Kasumi-1 (cell line): ENCODE measurements around the gene UHRF2.
"Not testable (repeated sequence)": the region's sequence is repeated elsewhere in the genome, so short reads cannot be mapped to it uniquely, and the experiment has no call there.

Experiments
- DNase-seq, 2 experiments: peaks; one replicate each; lab custom pipeline; 2025; lab: John Stamatoyannopoulos, UW

Gene UHRF2

DNA sequence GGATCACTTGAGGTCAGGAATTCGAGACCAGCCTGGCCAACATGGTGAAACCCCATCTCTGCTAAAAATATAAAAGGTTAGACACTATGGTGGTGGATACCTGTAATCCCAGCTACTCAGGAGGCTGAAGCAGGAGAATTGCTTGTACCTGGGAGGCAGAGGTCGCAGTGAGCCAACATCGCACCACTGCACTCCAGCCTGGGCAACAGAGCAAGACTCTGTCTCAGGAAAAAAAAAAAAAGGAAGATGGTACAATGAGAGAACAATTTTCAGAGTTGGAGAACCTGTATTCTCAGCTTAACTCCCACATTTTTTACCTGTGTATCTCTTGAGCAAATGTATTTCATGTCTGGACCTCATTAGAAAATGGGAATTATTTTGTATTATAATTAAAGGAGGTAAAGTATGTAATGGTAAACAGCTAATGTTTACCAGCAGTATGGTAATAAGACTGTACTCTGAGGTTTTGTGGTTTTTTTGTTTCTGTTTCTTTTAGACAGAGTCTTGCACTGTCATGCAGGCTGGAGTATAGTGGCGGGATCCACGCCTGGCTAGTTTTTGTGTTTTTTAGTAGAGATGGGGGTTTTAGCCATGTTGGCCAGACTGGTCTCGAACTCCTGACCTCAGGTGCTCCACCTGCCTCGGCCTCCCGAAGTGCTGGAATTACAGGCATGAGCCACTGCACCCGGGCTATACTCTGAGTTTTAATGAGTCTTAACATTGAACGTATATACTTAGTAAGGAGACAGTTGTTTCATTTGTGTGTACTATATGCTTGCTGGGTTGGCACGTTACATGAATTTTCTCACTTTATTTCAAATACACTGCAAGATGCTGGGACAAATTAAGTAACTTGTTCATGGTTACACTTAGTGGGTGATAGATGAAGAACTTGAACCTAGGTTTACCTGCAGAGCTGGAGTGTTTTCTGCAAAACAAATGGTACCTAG, 16.2 kb downstream of the UHRF2 start:
- no peak for DNase-seq

DNA sequence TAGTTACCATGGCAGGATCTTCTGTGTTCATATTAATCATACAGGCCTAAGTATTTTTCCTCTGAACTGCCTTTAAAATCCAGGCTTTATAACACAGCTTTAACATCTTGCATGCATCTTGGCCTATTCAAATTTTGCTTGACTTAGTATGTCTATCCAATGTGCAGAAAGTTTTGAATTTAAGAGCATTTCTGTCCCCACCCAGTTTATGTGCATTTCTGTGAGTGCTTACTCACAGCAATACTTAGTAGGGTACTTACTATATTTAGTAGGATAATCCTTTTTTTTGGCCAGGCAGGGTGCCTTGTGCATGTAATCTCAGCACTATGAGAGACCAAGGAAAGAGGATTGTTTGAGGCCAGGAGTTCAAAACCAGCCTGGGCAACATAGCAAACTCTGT, 18.0 kb downstream of the UHRF2 start:
- no peak for DNase-seq

DNA sequence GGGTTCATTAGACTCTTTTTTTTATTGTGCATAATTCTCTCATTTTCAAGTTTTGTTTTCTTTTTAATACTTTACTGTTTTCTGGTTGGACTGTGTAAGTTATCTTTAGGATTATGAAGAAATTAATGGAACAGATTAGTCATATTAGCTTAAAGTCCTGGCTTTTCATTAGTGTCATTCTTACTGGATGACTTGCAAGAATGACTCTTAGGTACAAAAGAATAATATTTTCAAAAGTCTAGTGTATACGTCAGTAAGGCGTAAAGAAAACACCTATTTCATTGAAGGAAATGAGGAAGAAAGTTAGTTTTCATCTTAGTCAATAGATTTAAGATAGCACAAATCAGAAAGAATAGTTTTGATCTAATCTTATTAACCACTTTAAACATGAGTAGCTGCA, 20.4 kb downstream of the UHRF2 start:
- DNase-seq = no peak

DNA sequence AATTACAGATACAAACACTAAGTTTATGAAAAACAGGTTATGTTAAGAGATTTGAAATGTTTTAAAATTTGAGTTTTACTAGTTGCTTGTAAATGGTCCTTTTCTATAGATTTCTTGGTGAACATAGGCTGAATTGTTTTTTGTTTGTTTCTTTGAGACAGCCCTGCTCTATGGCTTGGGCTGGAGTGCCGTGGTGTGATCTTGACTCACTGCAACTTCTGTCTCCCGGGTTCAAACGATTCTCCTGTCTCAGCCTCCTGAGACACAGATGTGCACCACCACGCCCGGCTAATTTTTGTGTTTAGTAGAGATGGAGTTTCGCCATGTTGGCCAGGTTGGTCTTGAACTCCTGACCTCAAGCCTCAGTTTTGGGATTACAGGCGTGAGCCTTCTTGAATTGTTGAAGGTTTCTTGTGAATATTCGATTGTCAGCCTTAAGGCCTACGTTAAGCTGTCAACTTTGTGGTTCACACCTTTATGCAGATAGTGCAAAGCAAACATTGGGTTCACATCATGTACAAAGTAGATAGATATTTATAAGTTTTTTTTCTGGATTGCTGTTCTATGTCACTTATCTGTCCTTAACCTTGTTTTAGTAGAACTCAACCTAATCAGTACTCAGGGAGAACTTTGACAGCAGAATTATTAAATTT, 26.2 kb downstream of the UHRF2 start:
- no peak for DNase-seq

DNA sequence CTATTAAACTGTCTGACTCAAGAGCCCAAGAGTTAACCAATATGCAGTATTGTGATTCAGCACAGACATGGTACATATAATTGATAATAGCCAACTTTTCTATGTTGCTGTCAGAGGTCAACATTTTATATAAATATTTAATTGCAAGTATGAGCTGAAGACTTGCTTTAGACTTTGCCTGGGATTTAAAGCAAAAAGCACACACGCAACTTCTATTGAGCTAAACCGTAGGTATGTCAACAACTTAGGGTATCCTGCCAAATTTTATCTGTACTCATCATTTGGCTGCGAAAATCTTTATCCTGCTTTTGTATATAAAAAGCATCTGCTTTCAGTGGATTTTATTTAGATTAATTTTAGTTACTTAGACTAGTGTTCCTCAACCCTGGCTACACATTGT, 27.4 kb downstream of the UHRF2 start:
- DNase-seq = no peak

DNA sequence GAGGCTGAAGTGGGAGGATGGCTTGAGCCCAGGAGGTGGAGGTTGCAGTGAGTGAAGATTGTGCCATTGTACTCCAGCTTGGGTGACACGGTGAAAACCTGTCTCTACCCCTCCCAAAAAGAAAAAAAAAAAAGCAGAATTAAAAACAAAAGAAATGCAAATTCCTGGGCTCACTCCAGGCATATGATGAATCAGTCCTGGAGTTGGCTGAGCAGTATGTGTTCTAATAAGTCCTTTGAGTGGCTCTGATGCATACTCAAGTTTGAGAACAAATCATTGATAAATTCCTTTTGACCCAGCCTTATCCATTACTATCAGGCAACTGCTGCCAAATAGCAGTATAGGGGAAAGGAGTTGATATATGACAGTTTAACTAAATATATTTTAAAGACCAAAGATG, 28.3 kb downstream of the UHRF2 start:
- DNase-seq = no peak

DNA sequence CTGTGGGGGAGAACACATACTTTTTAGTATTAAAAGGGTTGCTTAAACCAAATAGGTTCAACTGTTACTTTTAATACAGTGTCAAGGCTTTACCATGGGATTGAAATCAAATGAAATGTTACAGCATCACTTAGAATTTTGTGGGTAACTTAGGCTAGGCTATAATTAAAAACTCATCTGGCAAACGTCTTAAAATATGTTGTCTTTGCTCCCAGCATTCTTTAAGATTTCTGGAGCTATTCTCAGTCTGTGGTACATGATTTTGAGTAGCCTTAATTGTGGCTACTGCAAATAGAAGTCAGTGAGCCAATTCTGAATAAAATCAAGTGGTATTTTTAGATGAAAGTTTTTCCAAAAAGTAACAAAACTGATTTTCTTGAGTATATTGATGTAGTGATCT, 30.7 kb downstream of the UHRF2 start:
- DNase-seq = no peak

DNA sequence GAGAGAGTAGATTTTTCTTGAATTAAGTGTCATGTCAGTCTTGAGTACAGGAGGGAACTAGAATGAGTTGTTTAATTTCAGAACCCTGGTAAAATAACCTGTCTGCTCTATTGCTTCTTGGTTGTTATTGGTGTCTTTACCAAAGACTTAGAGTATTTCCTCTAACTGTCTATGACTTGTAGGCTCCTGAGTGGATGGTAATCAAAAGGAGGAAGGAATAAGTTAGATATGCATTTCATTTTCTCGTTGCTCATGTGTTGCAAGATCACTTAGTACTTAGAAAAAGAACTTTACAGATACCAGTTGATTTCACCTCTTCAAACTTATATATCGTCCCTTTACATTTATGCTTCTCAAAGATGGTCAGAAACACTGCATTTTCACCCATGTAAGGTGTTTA, 31.1 kb downstream of the UHRF2 start:
- peak; percentile 21 to 23 for DNase-seq

DNA sequence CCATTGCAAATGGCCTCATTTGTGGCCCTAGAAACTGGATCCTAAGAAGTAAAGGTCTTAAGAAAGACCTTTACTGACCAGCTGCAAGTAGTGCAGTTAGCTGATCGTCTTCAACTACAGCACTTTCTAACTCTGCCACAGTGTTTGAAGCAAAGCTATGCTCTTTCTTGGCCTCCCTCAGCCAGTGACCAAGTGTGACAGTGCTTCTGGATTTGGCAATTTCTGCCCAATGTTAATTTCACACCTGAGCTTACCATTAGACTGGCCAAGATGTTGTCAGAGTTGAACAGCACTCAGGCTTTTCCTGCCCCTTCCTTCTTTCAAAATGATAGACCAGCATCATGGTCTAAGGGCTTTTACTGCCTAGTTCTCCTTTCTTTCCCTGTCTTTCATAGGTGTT, 36.1 kb downstream of the UHRF2 start:
- DNase-seq = no peak

DNA sequence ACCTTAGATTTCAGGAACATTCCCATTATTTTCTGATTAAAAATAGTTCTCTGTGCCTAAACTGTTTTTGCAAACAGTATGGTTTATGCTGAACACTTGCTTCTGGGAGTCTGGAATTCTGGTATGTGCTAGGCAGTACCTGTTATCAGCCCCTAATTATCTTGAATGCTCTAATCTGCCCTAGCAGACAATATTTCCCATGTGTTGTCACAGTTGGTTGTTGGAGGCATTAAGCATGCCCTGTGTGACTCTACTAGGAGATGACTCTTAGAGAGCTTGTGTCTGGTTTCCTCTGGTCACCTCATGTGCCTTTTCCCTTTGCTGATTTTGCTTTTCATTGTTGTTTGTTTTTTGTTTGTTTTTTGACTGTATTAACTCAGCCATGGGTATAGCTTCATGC, 36.6 kb downstream of the UHRF2 start:
- DNase-seq = no peak

DNA sequence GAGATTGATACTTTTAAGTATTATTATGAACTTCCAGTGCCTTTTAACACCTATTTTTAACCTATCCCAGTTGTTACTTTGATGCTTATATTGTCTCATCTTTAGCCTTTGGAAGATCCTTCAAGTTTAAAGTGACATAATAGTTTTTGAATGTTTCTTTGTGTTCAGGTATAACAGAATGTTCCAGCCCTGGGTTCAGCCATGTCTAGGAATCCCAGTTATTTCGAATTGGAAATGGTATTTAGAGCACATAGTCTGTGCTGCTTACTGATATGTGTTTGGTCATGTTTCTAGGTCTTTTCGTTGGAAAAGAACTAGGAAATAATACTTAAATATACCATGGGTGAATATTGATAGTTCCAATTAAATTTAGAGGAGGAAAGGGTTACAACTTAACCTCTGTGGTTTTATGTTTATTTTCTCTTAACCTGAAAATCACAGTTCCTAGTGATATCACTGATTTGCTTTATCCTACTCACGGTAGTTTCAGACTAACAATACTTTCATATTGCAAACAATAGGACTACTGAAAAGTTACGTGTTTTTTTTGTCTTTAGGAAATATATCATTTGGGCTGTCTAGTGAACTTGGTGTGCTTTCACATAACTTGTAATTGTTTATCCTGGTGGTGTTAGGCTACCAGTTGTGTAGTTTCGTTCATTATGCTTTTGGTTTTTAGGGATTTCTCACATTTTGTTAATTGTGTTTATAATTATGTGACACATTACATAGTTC, 37.8 kb downstream of the UHRF2 start:
- no peak for DNase-seq

DNA sequence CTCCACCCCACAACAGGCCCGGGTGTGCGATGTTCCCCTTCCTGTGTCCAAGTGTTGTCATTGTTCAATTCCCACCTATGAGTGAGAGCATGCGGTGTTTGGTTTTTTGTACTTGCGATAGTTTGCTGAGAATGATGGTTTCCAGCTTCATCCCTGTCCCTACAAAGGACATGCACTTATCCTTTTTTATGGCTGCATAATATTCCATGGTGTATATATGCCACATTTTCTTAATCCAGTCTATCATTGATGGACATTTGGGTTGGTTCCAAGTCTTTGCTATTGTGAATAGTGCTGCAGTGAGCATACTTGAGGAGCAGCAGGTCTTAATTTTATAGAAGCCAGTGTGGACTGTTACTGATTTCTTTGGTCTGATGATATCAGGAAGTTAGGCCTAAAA, 42.3 kb downstream of the UHRF2 start:
- DNase-seq = not testable (repeated sequence)

DNA sequence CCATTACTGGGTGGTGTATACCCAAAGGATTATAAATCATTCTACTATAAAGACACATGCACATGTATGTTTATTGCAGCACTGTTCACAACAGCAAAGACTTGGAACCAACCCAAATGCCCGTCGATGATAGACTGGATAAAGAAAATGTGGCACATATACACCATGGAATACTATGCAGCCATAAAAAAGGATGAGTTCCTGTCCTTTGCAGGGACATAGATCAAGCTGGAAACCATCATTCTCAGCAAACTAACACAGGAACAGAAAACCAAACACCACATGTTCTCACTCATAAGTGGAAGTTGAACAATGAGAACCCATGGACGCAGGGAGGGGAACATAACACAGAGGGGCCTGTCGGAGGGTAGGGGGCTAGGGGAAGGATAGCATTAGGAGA, 45.7 kb downstream of the UHRF2 start:
- not testable (repeated sequence) for DNase-seq

DNA sequence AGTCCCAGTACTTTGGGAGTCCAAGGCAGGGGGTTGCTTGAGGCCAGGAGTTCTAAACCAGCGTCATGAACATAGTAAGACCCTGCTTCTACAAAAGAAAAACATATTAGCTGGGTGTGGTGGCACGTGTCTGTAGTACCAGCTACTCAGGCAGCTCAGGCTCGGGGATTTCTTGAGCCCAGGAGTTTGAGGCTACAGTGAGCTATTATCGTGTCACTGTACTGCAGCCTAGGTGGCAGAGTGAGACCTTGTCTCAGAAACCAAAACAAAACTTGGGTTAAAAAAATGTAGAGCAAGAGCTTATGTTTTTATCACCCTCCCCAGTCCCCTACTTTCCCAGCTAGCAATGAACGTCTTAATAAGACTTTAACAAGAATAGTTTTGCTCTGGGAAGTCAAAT, 46.7 kb downstream of the UHRF2 start:
- DNase-seq = no peak

DNA sequence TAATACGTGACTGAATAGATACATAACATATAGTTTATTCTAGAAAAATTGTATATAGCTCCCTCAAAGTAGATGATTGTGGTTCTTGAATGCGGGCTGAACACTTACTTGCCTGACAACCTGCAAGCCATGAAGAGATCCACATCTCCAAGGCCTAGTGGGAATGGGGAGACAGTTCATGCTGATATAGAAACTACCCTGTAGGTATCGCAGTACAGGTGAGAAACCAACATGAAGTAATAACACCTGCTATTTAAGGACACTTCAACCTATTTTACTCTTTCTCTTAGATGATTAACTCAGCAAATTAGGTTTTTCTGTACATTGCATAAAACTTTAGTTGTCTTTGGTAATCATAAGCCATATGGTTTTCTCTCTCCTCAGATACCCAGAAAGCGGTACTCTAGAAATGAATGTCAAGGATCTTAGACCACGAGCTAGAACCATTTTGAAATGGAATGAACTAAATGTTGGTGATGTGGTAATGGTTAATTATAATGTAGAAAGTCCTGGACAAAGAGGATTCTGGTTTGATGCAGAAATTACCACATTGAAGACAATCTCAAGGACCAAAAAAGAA, 47.3 kb downstream of the UHRF2 start:
- DNase-seq = no peak

DNA sequence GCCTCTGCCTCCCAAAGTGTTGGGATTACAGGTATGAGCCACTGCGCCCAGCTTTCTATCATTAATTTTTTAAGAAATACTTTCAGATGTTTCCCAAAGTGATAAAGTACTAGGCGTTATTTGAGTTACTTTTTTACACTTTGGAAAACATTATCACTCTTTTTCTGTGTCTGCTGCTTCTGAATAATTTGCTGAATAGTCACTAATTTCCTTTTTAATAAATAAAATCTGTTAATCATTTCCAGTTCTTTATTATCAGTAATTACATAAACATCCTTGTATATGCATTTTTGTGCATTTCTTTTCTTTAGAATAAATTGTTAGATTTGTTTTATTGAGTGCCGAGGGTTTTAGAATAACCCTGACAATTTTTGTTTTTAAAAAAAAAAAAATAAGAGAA, 48.6 kb downstream of the UHRF2 start:
- DNase-seq = no peak

DNA sequence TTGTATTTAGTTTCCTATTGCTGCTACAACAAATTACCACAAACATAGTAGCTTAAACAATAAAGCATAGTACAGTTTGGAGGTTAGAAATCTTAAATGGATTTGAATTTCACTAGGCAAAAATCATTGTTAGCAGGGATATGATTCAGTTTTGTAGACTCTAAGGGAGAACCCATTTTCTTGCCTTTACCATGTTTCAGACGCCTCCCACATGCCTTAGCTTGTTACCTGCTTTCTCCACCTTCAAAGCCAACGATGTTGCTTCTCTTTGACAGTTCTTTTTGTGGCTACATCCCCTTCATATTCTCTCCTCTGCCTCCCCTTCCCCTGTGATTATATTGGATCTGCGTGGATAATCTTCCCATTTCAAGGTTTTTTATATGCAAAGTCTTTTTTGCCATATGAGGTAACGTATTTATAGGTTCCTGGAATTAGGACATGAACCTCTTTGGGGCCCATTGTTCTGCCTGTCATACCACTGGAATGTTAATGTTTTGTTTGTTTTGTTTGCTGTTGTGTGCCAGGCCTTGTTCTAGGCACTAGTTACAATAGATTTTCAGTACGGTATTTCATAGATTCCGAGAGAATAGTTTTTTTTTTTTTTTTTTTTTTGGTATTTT, 54.1 kb downstream of the UHRF2 start:
- DNase-seq = no peak

DNA sequence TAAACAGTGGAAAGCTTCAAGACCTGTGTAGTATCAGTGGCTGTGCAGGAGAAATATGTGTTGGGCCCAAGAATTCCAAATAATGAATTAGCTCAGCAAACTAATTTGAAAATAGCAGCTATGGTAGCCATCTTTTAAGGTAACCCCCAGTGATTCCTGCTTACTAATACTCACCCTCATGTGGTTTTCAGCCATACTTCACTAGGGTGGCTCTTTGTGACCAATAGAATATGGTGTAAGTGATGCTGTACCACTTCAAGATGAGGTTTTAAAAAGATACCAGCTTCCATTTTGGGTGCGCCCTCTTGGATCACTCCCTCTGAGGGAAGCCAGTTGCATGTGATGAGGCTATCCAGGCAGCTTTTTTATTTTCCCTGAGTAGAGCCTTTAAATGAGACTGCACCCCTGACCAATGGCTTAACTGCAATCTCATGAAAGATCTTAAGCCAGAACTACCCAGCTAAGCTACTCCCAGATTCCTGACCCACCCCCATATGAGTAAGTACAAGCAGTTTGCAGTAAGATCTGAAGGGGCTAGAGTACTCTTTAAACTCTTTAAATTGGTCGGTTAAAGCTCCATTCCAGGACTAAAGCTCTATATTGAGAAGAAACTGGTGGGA, 58.3 kb downstream of the UHRF2 start:
- DNase-seq = no peak

DNA sequence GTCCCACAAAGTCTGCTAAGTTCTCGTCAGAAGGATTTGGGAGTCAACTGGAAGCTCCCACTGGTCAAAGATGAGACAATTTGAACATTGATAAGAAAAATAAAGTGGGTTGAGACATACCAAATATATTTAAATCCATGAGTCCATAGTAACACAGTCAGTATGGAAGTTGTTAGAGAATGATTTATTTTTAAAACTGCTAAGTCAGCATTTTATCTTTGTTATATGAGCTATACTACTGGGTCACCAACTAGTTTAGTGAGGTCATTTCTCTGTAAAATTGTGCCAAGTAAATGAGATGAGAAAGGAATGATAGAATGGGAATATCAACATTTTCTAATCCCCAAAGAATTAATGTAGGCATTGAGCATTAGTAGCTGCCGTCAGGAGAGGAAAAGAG, 60.2 kb downstream of the UHRF2 start:
- no peak for DNase-seq

DNA sequence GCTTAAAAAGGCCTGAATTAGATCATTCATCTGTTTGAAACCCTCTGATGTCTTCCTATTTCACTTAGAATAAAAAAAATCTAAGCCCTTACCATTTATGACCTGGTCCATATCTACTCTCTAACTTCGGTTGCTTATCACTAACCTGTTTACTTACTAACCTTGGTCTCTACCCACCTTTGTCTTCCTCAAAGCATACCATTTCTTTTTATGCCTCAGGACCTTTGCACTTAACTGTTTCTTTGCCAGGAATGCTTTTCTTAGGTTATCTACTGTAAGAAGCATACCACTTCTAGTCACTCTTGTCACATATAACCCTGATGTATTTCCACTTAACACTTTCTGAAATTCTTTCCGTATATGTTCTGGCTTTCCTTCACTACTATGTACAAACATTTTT, 67.0 kb downstream of the UHRF2 start:
- DNase-seq = no peak

DNA sequence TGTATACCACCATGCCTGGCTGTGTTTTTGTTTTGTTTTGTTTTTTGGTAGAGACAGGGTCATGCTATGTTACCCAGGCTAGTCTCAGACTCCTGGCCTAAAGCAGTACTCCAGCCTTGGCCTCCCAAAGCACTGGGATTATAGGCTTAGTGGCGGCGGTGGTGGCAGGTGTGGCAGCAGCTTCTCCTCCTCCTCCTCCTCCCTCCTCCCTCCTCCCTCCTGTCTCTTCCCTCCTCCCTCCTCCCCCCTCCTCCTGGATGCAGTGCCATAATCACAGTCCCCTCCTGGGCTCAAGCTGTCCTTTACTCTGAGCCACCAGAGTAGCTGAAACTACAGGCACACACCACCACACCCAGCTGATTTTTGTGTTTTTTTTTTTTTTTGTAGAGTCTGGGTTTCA, 71.2 kb downstream of the UHRF2 start:
- no peak for DNase-seq

DNA sequence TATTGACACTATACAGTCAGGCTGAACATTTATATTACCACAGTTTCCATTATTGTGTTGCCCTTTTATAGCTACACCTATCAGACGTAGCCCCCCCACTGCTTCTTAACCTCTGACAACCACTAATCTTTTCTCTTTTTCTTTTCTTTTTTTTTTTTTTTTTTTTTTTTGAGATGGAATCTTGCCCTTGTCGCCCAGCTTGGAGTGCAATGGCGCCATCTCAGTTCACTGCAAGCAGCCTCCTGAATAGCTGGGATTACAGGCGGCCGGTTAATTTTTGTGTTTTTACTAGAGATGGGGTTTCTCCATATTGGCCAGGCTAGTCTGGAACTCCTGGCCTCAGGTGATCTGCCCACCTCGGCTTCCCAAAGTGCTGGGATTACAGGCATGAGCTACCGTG, 75.4 kb downstream of the UHRF2 start:
- no peak for DNase-seq
